GM12878 (cell line): ENCODE data around the gene PROSER2. TPM values are rescaled to one million over a fixed set of nuclear protein-coding genes. Genes with fewer than 3 reads are reported as not detected.

Experiments used
- ATF3 ChIP-seq: IDR thresholded peaks from 2 replicates; pipeline ENCODE4 v1.6.1; 2011; ENCODE audit warnings: low read depth, mild to moderate bottlenecking, low read length, moderate library complexity, borderline replicate concordance; ENCODE audit errors: extremely low read depth
- ESRRA ChIP-seq: IDR thresholded peaks from 2 replicates; pipeline ENCODE4 v1.6.1; 2012; ENCODE audit warnings: mild to moderate bottlenecking, low read length, improper control_type of control experiment
- EZH2 ChIP-seq: IDR thresholded peaks from 2 replicates; pipeline ENCODE4 v1.6.1; 2012; ENCODE audit warnings: low read depth, mild to moderate bottlenecking, control low read depth, inconsistent platforms, low read length, borderline replicate concordance; ENCODE audit not compliant: control insufficient read depth
- HSF1 ChIP-seq: fragments of 150-350 bp; IDR thresholded peaks from 2 replicates; pipeline ENCODE4 v1.6.1; 2014; ENCODE audit warnings: mild to moderate bottlenecking, low read depth, low read length
- IKZF2 ChIP-seq, 2 experiments: fragments of 450-650 bp; IDR thresholded peaks; 2 replicates each; pipeline ENCODE4 v1.6.1; 2017; ENCODE audit warnings: mild to moderate bottlenecking in 2 of 2, moderate library complexity in 2 of 2
- MTA2 ChIP-seq: fragments of 450-650 bp; IDR thresholded peaks from 2 replicates; pipeline ENCODE4 v1.6.1; 2016; ENCODE audit warnings: low read depth, mild to moderate bottlenecking, moderate library complexity
- MYC ChIP-seq: IDR thresholded peaks from 2 replicates; pipeline ENCODE4 v1.6.1; 2011; ENCODE audit warnings: mild to moderate bottlenecking, low read length, moderate library complexity, inconsistent platforms; ENCODE audit not compliant: insufficient read depth, insufficient replicate concordance, insufficient read length, severe bottlenecking
- NBN ChIP-seq: fragments of 450-650 bp; IDR thresholded peaks from 2 replicates; pipeline ENCODE4 v1.6.1; 2016
- PAX5 ChIP-seq: IDR thresholded peaks from 2 replicates; pipeline ENCODE4 v1.6.1; 2011; ENCODE audit warnings: low read depth, low read length, borderline replicate concordance
- PKNOX1 ChIP-seq: fragments of 450-650 bp; IDR thresholded peaks from 2 replicates; pipeline ENCODE4 v1.6.1; 2016; ENCODE audit warnings: mild to moderate bottlenecking
- RELA ChIP-seq: fragments of 450-650 bp; IDR thresholded peaks from 2 replicates; pipeline ENCODE4 v1.8.0; 2014; ENCODE audit warnings: borderline replicate concordance; ENCODE audit not compliant: partially characterized antibody
- RUNX3 ChIP-seq: IDR thresholded peaks from 2 replicates; pipeline ENCODE4 v1.6.1; 2012; ENCODE audit warnings: low read length, inconsistent platforms
- ZBTB40 ChIP-seq: fragments of 450-650 bp; IDR thresholded peaks from 2 replicates; pipeline ENCODE4 v1.6.1; 2016; ENCODE audit warnings: mild to moderate bottlenecking, moderate library complexity, borderline replicate concordance
- ZNF622 ChIP-seq: fragments of 450-650 bp; IDR thresholded peaks from 2 replicates; pipeline ENCODE4 v1.6.1; 2017; ENCODE audit warnings: mild to moderate bottlenecking, inconsistent platforms
- polyA plus RNA-seq, 11 experiments: library from polyadenylated mRNA; depleted of rRNA in 4 of 11; unstranded in 6 of 11; stranded (reverse) in 5 of 11; fragments of >200 nt; fragmentation: Nextera tagmentation in 4 of 11; fragmentation: Illumina TruSeq in 1 of 11; extraction: Ambion mirVana in 4 of 11; extraction: Trizol in 1 of 11; gene quantifications; 1 replicate in 1 of 11; 2 replicates in 10 of 11; pipeline versions ENCODE4 v1.2.1 to v1.2.3, GENCODE V29; 2011 to 2016; ENCODE audit warnings: inconsistent platforms in 2 of 11, missing spikeins in 2 of 11, low read depth in 1 of 11
- total RNA-seq, 4 experiments: library from RNA; depleted of rRNA in 3 of 4; stranded (reverse); fragments of >200 nt in 3 of 4; fragmentation: Illumina TruSeq in 1 of 4; extraction: Trizol in 1 of 4; gene quantifications; 2 replicates each; pipeline versions ENCODE4 v1.2.1 to v1.2.3, GENCODE V29; 2013 to 2021
- TF ChIP-seq, protein P1 (sequence below): fragments of 450-650 bp; IDR thresholded peaks from 2 replicates; pipeline ENCODE4 v1.6.1; 2018; ENCODE audit warnings: borderline replicate concordance, mild to moderate bottlenecking; ENCODE audit not compliant: partially characterized antibody
- TF ChIP-seq, protein P2 (sequence below): fragments of 450-650 bp; IDR thresholded peaks from 2 replicates; pipeline ENCODE4 v1.6.1; 2017; ENCODE audit warnings: mild to moderate bottlenecking, moderate library complexity

Gene PROSER2
- total and polyA plus RNA-seq, 10 of the 15 experiments (the other 5 are each of a cell fraction or from before 2014, with no cell fraction given) = 0.04 to 0.25 (median 0.07) TPM; not detected in 6

DNA sequence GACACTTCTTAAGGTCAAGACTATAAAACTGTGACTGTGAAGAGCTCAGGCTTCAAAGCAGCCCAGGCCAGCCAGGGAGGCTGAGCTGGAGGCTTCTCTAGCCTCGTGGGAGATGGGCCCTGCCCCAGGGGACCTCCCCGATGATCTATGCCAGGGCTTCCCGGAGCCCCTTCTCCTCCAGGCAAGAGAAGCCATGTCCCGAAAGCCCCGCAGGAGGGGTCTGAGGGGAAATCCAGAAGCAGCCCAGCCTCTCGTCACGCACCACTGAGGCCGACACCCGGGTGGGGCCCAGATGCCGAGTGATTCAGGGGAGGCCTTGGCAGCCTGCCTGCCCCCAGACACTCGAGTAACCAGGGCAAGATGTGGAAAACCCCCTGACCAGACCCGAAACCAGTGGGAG, 63.7 kb downstream of the PROSER2 start (continued):
- no peak for TF ChIP-seq ESRRA
- peak; percentile 46 to 47; a peak in 3 of 4 replicates for TF ChIP-seq IKZF2 (IDR thresholded peaks at IDR 0.05)
- TF ChIP-seq EZH2 = no peak
- peak; percentile 48; the same call in 1 of the 2 replicates for TF ChIP-seq RUNX3
- TF ChIP-seq MYC = no peak
- peak; percentile 35 for TF ChIP-seq RELA
- TF ChIP-seq, protein P1, sequence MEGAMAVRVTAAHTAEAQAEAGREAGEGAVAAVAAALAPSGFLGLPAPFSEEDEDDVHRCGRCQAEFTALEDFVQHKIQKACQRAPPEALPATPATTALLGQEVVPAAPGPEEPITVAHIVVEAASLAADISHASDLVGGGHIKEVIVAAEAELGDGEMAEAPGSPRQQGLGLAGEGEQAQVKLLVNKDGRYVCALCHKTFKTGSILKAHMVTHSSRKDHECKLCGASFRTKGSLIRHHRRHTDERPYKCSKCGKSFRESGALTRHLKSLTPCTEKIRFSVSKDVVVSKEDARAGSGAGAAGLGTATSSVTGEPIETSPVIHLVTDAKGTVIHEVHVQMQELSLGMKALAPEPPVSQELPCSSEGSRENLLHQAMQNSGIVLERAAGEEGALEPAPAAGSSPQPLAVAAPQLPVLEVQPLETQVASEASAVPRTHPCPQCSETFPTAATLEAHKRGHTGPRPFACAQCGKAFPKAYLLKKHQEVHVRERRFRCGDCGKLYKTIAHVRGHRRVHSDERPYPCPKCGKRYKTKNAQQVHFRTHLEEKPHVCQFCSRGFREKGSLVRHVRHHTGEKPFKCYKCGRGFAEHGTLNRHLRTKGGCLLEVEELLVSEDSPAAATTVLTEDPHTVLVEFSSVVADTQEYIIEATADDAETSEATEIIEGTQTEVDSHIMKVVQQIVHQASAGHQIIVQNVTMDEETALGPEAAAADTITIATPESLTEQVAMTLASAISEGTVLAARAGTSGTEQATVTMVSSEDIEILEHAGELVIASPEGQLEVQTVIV = no peak
- peak; percentile 94 for TF ChIP-seq PAX5
- TF ChIP-seq ATF3 = no peak
- TF ChIP-seq PKNOX1 = no peak
- no peak for TF ChIP-seq ZNF622
- TF ChIP-seq HSF1 = no peak
- TF ChIP-seq, protein P2, sequence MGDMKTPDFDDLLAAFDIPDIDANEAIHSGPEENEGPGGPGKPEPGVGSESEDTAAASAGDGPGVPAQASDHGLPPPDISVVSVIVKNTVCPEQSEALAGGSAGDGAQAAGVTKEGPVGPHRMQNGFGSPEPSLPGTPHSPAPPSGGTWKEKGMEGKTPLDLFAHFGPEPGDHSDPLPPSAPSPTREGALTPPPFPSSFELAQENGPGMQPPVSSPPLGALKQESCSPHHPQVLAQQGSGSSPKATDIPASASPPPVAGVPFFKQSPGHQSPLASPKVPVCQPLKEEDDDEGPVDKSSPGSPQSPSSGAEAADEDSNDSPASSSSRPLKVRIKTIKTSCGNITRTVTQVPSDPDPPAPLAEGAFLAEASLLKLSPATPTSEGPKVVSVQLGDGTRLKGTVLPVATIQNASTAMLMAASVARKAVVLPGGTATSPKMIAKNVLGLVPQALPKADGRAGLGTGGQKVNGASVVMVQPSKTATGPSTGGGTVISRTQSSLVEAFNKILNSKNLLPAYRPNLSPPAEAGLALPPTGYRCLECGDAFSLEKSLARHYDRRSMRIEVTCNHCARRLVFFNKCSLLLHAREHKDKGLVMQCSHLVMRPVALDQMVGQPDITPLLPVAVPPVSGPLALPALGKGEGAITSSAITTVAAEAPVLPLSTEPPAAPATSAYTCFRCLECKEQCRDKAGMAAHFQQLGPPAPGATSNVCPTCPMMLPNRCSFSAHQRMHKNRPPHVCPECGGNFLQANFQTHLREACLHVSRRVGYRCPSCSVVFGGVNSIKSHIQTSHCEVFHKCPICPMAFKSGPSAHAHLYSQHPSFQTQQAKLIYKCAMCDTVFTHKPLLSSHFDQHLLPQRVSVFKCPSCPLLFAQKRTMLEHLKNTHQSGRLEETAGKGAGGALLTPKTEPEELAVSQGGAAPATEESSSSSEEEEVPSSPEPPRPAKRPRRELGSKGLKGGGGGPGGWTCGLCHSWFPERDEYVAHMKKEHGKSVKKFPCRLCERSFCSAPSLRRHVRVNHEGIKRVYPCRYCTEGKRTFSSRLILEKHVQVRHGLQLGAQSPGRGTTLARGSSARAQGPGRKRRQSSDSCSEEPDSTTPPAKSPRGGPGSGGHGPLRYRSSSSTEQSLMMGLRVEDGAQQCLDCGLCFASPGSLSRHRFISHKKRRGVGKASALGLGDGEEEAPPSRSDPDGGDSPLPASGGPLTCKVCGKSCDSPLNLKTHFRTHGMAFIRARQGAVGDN = peak; percentile 62; the same call in 1 of the 2 replicates
- no peak for TF ChIP-seq ZBTB40
- TF ChIP-seq MTA2 = 0 out of 2 replicates have a peak, but pooled peaks have one; percentile 15
- TF ChIP-seq NBN = no peak
